Measurements from ENCODE around the gene TIGD6.

Gene TIGD6

GRCh38 chr5:150016537-150016936, 16.1 kb upstream of the TIGD6 start:
- DNase-seq (ENCODE audit: low read depth): no peak

GRCh38 chr5:150015415-150015814, 15.0 kb upstream of the TIGD6 start:
- DNase-seq (ENCODE audit: low read depth): no peak

DNA sequence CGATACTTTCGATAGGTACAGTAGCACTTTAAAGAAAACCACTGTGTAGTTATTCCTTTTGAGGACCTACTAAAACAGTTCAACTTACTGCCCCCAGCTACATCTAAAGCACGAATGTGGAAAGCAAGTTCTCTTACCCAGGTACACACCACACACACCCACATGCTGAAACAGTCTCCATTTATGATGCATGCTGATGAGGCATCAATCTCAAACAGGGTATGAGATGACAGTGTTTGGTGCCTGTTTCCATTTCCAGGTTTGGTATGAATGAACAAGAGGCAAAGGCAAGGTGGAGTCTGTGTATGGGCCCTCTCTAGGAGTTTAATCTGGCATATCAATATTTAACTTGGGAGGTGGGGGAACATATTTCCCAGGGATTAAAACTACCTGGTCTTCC, 14.0 kb upstream of the TIGD6 start:
- no peak for DNase-seq (ENCODE audit: low read depth)

- no peak for DNase-seq (ENCODE audit: low read depth)
Measured at GRCh38 chr5:150013931-150014330, 13.5 kb upstream of the TIGD6 start.

DNA sequence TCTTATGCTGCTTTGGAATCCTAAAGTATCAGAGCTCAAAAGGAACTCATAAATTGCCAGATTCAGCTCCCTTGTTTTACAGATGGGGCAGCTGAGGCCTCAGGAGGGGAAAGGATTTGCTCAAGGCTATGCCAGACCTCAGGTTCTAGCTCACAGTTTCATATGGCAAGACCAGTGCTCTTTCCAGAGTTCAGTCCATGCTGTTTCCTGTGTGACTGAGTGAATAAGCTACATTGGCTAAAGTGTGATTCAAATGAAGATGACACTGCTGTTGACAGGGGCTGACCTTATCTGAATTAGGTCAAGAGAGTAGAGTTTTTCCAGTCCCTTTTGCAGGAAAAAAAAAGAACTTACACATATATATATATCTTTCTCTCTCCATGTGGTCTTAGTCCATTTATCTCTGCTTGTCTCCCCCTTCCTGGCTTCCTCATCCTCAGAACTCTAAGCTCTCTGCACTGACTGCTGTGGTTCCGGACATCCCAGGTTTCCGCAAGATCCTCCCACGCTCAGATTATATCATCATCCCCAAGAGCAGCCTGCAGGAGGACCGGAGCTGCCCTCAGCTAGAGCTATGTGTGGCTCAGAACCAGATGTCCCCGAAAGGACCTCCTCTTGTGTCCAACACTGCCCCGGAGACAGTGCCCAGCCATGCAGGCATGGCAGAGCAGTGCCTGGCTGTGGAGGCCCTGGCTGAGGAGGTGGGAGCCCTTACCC, 9.4 kb upstream of the TIGD6 start:
- no peak for DNase-seq (ENCODE audit: low read depth)

- DNase-seq (ENCODE audit: low read depth): no peak
Measured at GRCh38 chr5:150007050-150007449, 6.6 kb upstream of the TIGD6 start.

- no peak for DNase-seq (ENCODE audit: low read depth)
Measured at GRCh38 chr5:150006318-150006717, 5.9 kb upstream of the TIGD6 start.

- DNase-seq (ENCODE audit: low read depth): no peak
Measured at GRCh38 chr5:150001660-150002486, 1.4 kb upstream of the TIGD6 start.

GRCh38 chr5:150000990-150001659, 671 bp upstream of the TIGD6 start:
- DNase-seq (ENCODE audit: low read depth): no peak

GRCh38 chr5:149999866-150000255, 593 bp downstream of the TIGD6 start:
- no peak for DNase-seq (ENCODE audit: low read depth)

DNA sequence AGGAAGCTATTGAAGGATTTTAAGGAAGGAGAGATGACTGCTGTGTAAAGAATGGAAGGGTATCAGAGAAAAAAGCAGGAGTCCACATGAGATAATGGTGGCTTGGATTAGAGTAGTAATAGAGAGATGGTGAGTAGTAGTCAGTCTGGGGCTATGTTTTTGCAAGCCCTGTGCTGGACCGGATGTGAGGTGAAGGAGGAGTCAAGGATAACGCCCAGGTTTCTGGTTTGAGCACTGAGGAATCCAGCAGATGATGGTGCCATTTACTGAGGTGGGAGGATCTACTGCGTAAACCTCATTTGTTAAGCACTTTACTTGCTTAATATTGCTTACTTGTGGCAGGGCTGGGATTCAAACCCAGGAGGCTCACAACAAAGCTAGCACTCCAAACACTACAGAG, 1.1 kb downstream of the TIGD6 start:
- DNase-seq (ENCODE audit: low read depth): no peak

- no peak for DNase-seq (ENCODE audit: low read depth)
Measured at GRCh38 chr5:149998281-149998680, 2.2 kb downstream of the TIGD6 start.

DNA sequence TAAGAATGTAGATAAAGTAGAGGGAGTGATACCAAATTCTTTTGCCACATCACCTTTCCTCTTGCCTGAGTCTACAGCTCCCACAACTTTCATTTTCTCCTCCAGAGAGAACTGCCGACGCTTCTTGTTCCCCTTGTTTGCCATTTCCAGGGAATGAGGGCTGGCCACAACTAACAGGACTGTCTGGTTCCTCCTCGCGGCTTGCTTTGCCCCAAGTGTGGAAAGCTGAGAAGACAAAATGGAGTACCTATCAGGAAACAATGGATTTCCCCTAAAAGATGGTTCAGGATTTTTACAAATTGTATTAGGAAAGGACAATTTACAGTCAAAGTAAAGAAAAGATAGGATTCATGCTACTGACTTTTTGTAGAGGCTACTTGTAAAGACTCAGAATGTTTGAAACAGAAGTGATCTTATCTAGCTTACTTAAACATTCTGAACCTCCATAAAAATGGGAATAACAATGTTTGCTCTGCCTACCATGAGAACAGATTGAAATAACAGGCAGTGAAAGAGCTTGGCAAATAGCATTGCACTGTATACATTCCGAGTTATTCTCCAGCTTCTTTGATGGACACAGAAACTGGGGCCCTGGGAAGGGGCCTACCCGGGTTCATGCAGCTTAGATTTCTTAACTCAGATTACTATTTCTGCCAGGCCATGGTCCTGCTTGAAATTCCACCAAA, 4.1 kb downstream of the TIGD6 start:
- DNase-seq (ENCODE audit: low read depth): no peak

DNA sequence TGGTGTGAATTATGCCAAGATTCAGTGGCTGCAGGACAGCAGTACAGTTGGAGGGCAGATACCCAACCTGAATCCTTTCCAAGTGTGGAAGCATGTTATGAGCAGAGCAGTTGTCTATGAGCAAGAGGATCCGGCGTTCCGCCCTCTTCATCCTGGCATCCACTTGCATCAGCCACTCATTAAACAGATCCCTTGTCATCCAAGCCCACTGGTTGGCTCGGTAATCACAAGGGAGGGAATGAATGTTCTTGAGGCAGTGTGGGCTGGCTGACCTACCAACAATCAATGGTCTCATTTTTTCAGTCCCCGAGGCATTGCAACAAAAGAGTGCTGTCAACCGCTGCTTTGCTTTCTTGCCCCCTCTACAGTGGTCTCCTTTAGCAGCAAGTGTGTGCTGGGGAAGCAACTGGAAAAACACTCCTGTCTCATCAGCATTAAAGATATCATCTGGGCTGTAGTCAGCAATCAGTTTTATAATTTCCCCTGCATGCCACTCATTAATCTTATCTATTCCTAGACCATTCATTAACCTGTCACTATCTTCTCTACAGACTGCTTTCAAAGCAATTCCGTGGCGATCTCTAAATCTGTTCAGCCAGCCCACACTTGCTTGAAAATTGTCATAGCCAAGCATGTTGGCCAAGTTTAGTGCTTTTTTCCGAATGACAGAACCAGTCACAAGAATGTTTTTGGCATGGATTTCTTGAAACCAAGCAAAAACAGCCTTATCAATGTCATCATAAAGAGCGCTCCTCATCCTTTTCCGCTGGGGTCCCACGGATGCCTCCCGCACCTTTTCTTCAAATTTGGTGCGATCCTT, 4.9 kb downstream of the TIGD6 start:
- no peak for DNase-seq (ENCODE audit: low read depth)

- DNase-seq (ENCODE audit: low read depth): no peak
Measured at GRCh38 chr5:149993471-149993870, 7.0 kb downstream of the TIGD6 start.

- DNase-seq (ENCODE audit: low read depth): peak; percentile 29
Measured at GRCh38 chr5:149990518-149991376, 9.7 kb downstream of the TIGD6 start.

DNA sequence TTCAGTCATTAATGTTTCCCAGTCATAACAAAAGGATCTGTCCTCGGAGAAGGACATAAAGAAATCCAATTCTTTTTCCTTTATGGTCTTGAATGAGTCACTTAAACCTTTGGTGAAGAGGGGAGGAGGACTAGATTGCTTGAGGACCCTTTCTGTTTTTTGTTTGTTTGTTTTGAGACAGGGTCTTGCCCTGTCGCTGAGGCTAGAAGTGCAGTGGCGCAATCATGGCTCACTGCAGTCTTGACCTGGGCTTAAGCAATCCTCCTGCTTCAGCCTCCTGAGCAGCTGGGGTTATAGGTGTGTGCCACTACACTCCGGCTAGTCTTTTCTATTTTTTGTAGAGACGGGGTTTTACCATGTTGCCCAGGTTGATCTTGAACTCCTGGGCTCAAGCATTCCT, 12.3 kb downstream of the TIGD6 start:
- no peak for DNase-seq (ENCODE audit: low read depth)

- DNase-seq (ENCODE audit: low read depth): no peak
Measured at GRCh38 chr5:149982505-149982904, 17.9 kb downstream of the TIGD6 start.

GRCh38 chr5:149981206-149981605, 19.2 kb downstream of the TIGD6 start:
- DNase-seq (ENCODE audit: low read depth): no peak

DNA sequence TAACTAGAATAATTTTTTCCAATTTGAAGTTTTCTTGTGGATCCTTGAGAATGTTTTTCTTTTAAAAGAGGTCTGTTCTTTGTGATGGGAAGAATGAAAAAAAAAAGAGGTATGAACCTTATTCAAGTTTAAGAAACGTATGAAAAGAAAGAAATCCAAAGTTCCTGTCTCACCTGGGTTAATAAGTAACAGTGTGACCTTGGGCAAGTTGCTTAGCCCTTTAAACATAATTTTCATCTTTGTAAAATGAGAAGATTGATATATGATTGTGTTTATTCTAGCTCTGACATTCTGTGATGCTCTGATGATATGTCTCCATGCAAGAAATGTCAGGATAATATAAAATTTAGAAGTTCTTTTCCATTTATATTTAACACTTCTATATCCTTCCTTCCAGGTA, 20.6 kb downstream of the TIGD6 start:
- no peak for DNase-seq (ENCODE audit: low read depth)

DNA sequence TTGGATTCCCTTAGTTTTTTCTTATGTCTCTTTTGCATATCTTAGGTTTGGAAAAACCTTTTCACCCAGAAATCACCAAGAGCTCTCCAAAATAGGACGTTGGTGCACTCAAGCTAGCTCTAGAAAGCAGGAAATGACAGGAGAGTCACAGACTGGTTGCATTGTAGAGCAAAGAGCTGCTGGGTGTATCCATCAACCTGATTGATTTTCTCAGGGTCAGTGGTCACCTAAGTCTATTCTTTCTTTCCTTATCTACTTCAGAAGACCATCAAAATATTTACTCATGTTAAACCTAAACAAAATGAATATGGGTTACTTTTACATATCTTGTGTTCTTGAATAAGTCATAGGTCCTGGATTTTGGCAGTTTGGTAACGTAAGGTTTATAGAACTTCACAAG, 25.0 kb downstream of the TIGD6 start:
- no peak for DNase-seq (ENCODE audit: low read depth)
